Natural killer cell (primary cell): ENCODE measurements around the gene CHEK1. TPM values are rescaled to one million over a fixed set of nuclear protein-coding genes. Genes with fewer than 3 reads are reported as not detected.

ENCODE experiments used
- ATAC-seq, 3 donors: fragments of 150-1000 bp in 2 of 3; fragments of 200-7000 bp in 1 of 3; cut with Tn5 transposase; 1 replicate in 1 of 3; 2 replicates in 2 of 3; pipeline ENCODE4 v1.10.0; 2021; ENCODE audit warnings: mild to moderate bottlenecking in 2 of 3, moderate library complexity in 2 of 3
- DNase-seq, 2 donors: peaks; one replicate each; pipeline versions ENCODE4 v3.0.0 to v3.0.0-alpha.2; 2013 to 2021; ENCODE audit warnings: mixed read lengths in 1 of 2
- H3K27ac ChIP-seq: one replicate; pipeline ENCODE4 v1.5.1; 2013; ENCODE audit warnings: mild to moderate bottlenecking, low read length
- H3K27me3 ChIP-seq: one replicate; pipeline ENCODE4 v1.6.1; 2013; ENCODE audit warnings: low read length; ENCODE audit not compliant: control insufficient read depth, insufficient read depth
- H3K36me3 ChIP-seq: one replicate; pipeline ENCODE4 v1.6.1; 2013; ENCODE audit warnings: low read length; ENCODE audit not compliant: control insufficient read depth, insufficient read depth
- H3K4me1 ChIP-seq: one replicate; pipeline ENCODE4 v1.6.1; 2013; ENCODE audit warnings: low read length; ENCODE audit not compliant: control insufficient read depth, insufficient read depth
- H3K4me3 ChIP-seq: one replicate; pipeline ENCODE4 v1.5.1; 2013; ENCODE audit warnings: low read length
- H3K9me3 ChIP-seq: one replicate; pipeline ENCODE4 v1.6.1; 2013; ENCODE audit warnings: low read length; ENCODE audit not compliant: control insufficient read depth, insufficient read depth
- H3K27ac Mint-ChIP-seq, 2 donors: one replicate each; pipeline ENCODE4 v1.8.0; 2022; ENCODE audit warnings: mild to moderate bottlenecking in 2 of 2, mixed read lengths in 2 of 2, moderate library complexity in 1 of 2
- H3K27me3 Mint-ChIP-seq, 2 donors: one replicate each; pipeline ENCODE4 v1.8.0; 2022; ENCODE audit warnings: low read depth in 2 of 2, mixed read lengths in 2 of 2
- H3K36me3 Mint-ChIP-seq: one replicate; pipeline ENCODE4 v1.8.0; 2022; ENCODE audit warnings: mixed read lengths
- H3K4me1 Mint-ChIP-seq, 2 donors: one replicate each; pipeline ENCODE4 v1.8.0; 2022; ENCODE audit warnings: mixed read lengths in 2 of 2
- H3K4me3 Mint-ChIP-seq: one replicate; pipeline ENCODE4 v1.8.0; 2022; ENCODE audit warnings: mild to moderate bottlenecking, moderate library complexity, mixed read lengths
- H3K9me3 Mint-ChIP-seq, 2 donors: one replicate each; pipeline ENCODE4 v1.8.0; 2022; ENCODE audit warnings: mixed read lengths in 2 of 2
- CTCF ChIP-seq: fragments of 200-600 bp; IDR thresholded peaks from one replicate; pipeline ENCODE4 v1.8.0; 2022; ENCODE audit warnings: antibody characterized with exemption
- WGBS: methylation state at CpG from one replicate; pipeline ENCODE4 v1.1.7; 2013; ENCODE audit warnings: missing lambda C conversion rate; ENCODE audit not compliant: insufficient coverage; 5-methylcytosine and 5-hydroxymethylcytosine counted together
- intact Hi-C: fragments of 100-400 bp; cut with micrococcal nuclease; formaldehyde crosslinking; loops from one replicate; pipeline ENCODE4 v1.14.2; 2022
- total RNA-seq, 4 donors: library from RNA; stranded (reverse); fragments of 120-200 nt in 1 of 4; gene quantifications; one replicate each; pipeline versions ENCODE4 v1.2.3 to v1.2.4, GENCODE V29; 2013 to 2022

The CHEK1 gene
- total RNA-seq, 3 donors from 2014 or later (not counting 1 experiment from before 2014, with no cell fraction given) = 8.9 to 11.4 (median 10.1) TPM

DNA sequence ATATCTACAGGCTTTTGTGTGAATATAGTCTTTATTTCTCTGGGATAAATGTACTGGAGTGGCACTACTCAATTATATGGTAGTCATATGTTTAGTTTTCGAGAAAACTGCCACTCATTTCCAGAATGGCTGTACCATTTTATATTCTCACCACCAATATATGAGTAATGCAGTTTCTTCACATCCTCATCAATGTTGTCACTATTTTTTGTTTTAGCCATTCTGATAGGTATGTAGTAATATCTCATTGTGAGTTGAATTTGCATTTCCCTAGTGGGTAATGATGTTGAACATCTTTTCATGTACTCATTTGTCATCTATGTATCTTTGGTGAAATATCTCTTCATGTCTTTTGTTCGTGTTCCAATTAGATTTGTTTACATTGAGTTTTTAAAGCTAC, 37.7 kb downstream of the CHEK1 start:
- DNase-seq (no peak), ATAC-seq (no peak)
- Histone ChIP-seq H3K4me3 (no peak overlapping the region), H3K27ac (no peak overlapping the region), H3K4me1 (no peaks in the 10 kb centered on the region), H3K9me3 (no peaks in the 10 kb centered on the region), H3K36me3 (no peaks in the 10 kb centered on the region), H3K27me3 (no peaks in the 10 kb centered on the region)
- no peaks in the 10 kb centered on the region for H3K9me3 Mint-ChIP-seq
- no peaks in the 10 kb centered on the region for H3K4me1 Mint-ChIP-seq
- intact Hi-C loops = no loop called here
- TF ChIP-seq CTCF = no peak
- WGBS = no CpG with 5 or more reads among the region's 2 CpGs
- no peaks in the 10 kb centered on the region for H3K36me3 Mint-ChIP-seq
- no peaks in the 10 kb centered on the region for H3K27me3 Mint-ChIP-seq
- no peak overlapping the region for H3K4me3 Mint-ChIP-seq
- no peak overlapping the region for H3K27ac Mint-ChIP-seq

GRCh38 chr11:125663910-125664309, 38.9 kb downstream of the CHEK1 start:
- no peak overlapping the region for H3K27ac Mint-ChIP-seq
- no peaks in the 10 kb centered on the region for H3K9me3 ChIP-seq

DNA sequence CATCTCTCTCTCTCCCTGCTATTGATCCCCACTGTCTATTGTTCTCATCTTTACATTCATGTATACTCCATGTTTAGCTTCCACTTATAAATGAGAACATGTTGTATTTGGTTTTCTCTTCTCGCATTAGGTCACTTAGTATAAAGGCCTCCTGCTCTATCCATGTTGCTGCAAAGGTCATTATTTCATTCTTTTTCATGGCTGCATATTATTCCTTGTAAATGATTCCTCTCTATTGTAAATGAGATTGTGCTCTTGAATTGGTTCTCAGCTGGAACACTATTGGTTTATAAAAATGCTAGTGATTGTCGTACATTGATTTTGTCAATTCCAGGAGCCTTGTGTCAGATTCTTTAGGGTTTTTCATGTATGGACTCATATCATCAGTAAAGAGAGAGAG, 42.2 kb downstream of the CHEK1 start:
- H3K27ac ChIP-seq = no peak overlapping the region
- no peaks in the 10 kb centered on the region for H3K36me3 ChIP-seq
- H3K27ac Mint-ChIP-seq = no peak overlapping the region
- TF ChIP-seq CTCF = no peak
- H3K4me3 Mint-ChIP-seq = no peak overlapping the region
- H3K4me1 ChIP-seq = no peaks in the 10 kb centered on the region
- ATAC-seq (no peak), DNase-seq (no peak)
- no peaks in the 10 kb centered on the region for H3K4me1 Mint-ChIP-seq
- no peaks in the 10 kb centered on the region for H3K9me3 Mint-ChIP-seq
- no peaks in the 10 kb centered on the region for H3K27me3 ChIP-seq
- H3K4me3 ChIP-seq = no peak overlapping the region
- 94% methylated on average over 1 of the region's 2 CpGs for WGBS
- no peaks in the 10 kb centered on the region for H3K36me3 Mint-ChIP-seq
- intact Hi-C loops = no loop called here
- no peaks in the 10 kb centered on the region for H3K9me3 ChIP-seq
- H3K27me3 Mint-ChIP-seq = no peaks in the 10 kb centered on the region

More at GRCh38 chr11:125663910-125664309, 38.9 kb downstream of the CHEK1 start:
- Mint-ChIP-seq H3K4me3 (no peak overlapping the region), H3K27me3 (no peaks in the 10 kb centered on the region), H3K9me3 (no peaks in the 10 kb centered on the region), H3K36me3 (no peaks in the 10 kb centered on the region), H3K4me1 (no peaks in the 10 kb centered on the region)
- ATAC-seq (no peak), DNase-seq (no peak)
- no peaks in the 10 kb centered on the region for H3K27me3 ChIP-seq
- TF ChIP-seq CTCF = no peak
- intact Hi-C loops = no loop called here
- no peak overlapping the region for H3K4me3 ChIP-seq
- WGBS = 90% methylated on average over 1 of the region's 3 CpGs
- no peaks in the 10 kb centered on the region for H3K36me3 ChIP-seq
- H3K4me1 ChIP-seq = no peaks in the 10 kb centered on the region
- no peak overlapping the region for H3K27ac ChIP-seq

DNA sequence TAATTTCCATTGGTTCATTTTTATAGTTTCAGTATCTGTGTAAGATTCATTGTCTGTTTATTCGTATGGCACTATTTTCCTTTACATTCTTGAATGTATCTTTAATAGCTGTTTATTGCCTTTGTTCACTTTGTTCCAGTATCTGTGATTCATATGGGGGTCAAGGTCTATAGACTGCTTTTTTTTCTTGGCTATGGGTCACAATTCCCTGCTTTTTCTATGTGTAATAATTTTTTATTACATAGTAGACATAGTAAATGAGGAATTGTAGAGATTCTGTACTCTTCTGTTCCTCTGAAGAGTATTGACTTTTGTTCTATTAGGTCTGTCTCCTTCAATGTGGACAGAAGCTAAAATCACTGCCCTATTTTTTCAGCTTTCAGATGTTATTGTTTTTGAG, 45.2 kb downstream of the CHEK1 start:
- Mint-ChIP-seq H3K27me3 (no peaks in the 10 kb centered on the region), H3K4me3 (no peak overlapping the region), H3K27ac (no peak overlapping the region), H3K9me3 (no peaks in the 10 kb centered on the region), H3K4me1 (no peaks in the 10 kb centered on the region), H3K36me3 (no peaks in the 10 kb centered on the region)
- no CpG with 5 or more reads among the region's 1 CpG for WGBS
- ATAC-seq (no peak), DNase-seq (no peak)
- Histone ChIP-seq H3K36me3 (no peaks in the 10 kb centered on the region), H3K4me1 (no peaks in the 10 kb centered on the region), H3K27me3 (no peaks in the 10 kb centered on the region), H3K9me3 (no peaks in the 10 kb centered on the region), H3K4me3 (no peak overlapping the region), H3K27ac (no peak overlapping the region)
- no peak for TF ChIP-seq CTCF
- intact Hi-C loops = no loop called here
